ENCODE measurements around the gene HSPA12A. TPM values are rescaled to one million over a fixed set of nuclear protein-coding genes. Genes with fewer than 3 reads are reported as not detected.

Gene HSPA12A
- total RNA-seq, 1 donor from 2014 or later: 11.0 TPM

GRCh38 chr10:116665541-116666125, 76.7 kb downstream of the HSPA12A start:
- peaks cover 14% of the 10 kb centered on the region for H3K4me1 Mint-ChIP-seq (ENCODE audit: unreplicated experiment)
- no peak for TF ChIP-seq CTCF (conservative IDR thresholded peaks at IDR 0.05)
- H3K36me3 Mint-ChIP-seq: peaks cover 8% of the 10 kb centered on the region
- H3K4me3 Mint-ChIP-seq: no peak overlapping the region
- no peak for DNase-seq (ENCODE audit: extremely low spot score, unreplicated experiment)
- no peak overlapping the region for H3K27ac Mint-ChIP-seq
- no peaks in the 10 kb centered on the region for H3K27me3 Mint-ChIP-seq
- peaks cover 5% of the 10 kb centered on the region for H3K9me3 Mint-ChIP-seq

- DNase-seq (ENCODE audit: extremely low spot score, unreplicated experiment): no peak
- Mint-ChIP-seq H3K9me3 (peaks cover 5% of the 10 kb centered on the region), H3K27me3 (no peaks in the 10 kb centered on the region), H3K4me1 (ENCODE audit: unreplicated experiment) (peaks cover 10% of the 10 kb centered on the region), H3K27ac (no peak overlapping the region), H3K36me3 (peaks cover 8% of the 10 kb centered on the region), H3K4me3 (no peak overlapping the region)
- no peak for TF ChIP-seq CTCF (conservative IDR thresholded peaks at IDR 0.05)
These were observed 77.7 kb downstream of the HSPA12A start for GRCh38 chr10:116664631-116665030.

GRCh38 chr10:116663342-116663741, 79.0 kb downstream of the HSPA12A start:
- TF ChIP-seq CTCF (conservative IDR thresholded peaks at IDR 0.05): no peak
- no peaks in the 10 kb centered on the region for H3K27me3 Mint-ChIP-seq
- no peak overlapping the region for H3K4me3 Mint-ChIP-seq
- peaks cover 8% of the 10 kb centered on the region for H3K36me3 Mint-ChIP-seq
- H3K4me1 Mint-ChIP-seq (ENCODE audit: unreplicated experiment): peaks cover 4% of the 10 kb centered on the region
- H3K27ac Mint-ChIP-seq: no peak overlapping the region
- DNase-seq (ENCODE audit: extremely low spot score, unreplicated experiment): no peak
- H3K9me3 Mint-ChIP-seq: peaks cover 5% of the 10 kb centered on the region

- TF ChIP-seq CTCF (conservative IDR thresholded peaks at IDR 0.05): no peak
- no peak overlapping the region for H3K27ac Mint-ChIP-seq
- H3K9me3 Mint-ChIP-seq: no peaks in the 10 kb centered on the region
- H3K4me3 Mint-ChIP-seq: no peak overlapping the region
- H3K27me3 Mint-ChIP-seq: no peaks in the 10 kb centered on the region
- peaks cover 4% of the 10 kb centered on the region for H3K4me1 Mint-ChIP-seq (ENCODE audit: unreplicated experiment)
- H3K36me3 Mint-ChIP-seq: no peaks in the 10 kb centered on the region
- DNase-seq (ENCODE audit: extremely low spot score, unreplicated experiment): no peak
These were observed 81.5 kb downstream of the HSPA12A start for GRCh38 chr10:116660860-116661259.

GRCh38 chr10:116659049-116659670, 83.2 kb downstream of the HSPA12A start:
- Mint-ChIP-seq H3K27me3 (no peaks in the 10 kb centered on the region), H3K4me1 (ENCODE audit: unreplicated experiment) (peaks cover 4% of the 10 kb centered on the region), H3K9me3 (no peaks in the 10 kb centered on the region), H3K4me3 (no peak overlapping the region), H3K27ac (no peak overlapping the region), H3K36me3 (no peaks in the 10 kb centered on the region)
- DNase-seq (ENCODE audit: extremely low spot score, unreplicated experiment): no peak
- no peak for TF ChIP-seq CTCF (conservative IDR thresholded peaks at IDR 0.05)

Measured in type B pancreatic cell (in vitro differentiated cells).